NCI-H2227 (cell line): ENCODE results near the gene ZBTB7C.

Experiments
- DNase-seq: peaks from one replicate; lab custom pipeline; 2025; ENCODE audit not compliant: unreplicated experiment; lab: John Stamatoyannopoulos, UW

ZBTB7C gene

DNA sequence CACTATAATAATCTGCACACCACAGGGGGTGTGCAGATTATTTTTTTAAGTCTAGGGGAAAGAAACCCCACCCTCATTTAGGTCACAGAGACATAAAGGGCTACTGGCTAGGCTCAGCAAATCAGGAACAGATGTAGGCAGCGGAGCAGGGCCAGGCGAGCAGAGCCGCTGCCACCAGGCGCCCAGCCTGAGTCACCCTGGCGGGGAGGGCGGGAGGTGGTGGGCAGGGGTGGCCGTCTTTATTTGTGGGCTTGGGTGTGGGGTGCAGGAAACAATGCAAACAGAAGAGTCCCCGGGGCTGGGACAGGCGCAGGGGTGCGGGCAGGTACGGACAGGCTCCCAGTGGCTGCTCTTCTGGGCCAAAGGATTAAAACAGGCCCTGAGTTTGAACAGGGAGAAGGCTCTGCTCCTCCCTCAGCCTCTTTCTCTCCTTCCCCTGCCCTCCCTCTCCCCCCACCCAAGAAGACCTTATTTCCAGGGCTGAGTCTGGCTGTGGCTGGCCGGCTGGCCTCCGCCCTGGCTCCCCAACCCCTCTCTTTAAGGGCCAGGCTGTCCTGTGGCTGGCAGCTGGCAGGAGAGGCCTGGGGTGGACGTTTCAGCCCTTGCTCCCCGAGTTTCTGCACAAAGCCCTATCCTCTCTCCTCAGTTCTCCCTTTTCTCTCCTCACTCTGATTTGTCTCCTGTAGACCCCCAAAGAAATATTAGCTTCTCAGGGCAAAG, 335.8 kb downstream of the ZBTB7C start:
- no peak for DNase-seq

DNA sequence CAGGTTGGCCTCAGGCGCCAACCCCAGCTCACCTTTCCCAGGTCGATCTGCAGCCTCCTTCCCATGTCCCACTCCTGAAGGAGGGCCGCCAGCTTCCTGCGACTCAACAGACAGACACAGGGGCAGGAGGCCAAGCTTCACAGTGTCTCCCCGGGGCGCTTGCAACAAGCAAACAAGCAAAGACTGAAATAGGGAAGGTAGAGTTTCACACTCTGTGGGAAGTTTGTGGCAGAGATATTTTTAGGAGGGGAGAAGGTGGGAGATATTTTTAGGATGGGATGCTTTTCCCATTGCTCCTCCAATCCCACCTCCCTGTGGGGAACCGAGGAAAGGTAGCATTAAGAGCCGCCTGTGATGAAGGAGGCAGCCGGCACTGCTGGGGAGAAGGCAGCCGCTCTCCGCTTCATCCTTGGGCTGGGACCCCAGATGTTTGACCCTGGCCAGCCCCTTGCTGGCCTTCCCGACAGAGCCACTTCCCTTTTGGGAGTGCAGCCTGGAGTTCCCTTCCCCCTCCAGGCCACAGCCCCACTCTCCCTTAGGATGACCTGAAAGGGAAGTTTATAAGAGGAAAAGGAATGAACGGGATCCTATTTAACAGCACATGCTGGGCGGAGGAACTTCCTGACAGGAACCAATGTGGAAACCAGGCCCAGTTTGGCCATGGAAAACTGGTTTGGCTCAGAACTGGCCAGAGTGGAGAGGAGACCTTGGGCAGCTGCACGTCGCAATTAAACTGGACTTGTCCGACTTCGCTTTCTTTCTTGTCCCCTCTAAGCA, 336.6 kb downstream of the ZBTB7C start:
- DNase-seq, result no peak

DNA sequence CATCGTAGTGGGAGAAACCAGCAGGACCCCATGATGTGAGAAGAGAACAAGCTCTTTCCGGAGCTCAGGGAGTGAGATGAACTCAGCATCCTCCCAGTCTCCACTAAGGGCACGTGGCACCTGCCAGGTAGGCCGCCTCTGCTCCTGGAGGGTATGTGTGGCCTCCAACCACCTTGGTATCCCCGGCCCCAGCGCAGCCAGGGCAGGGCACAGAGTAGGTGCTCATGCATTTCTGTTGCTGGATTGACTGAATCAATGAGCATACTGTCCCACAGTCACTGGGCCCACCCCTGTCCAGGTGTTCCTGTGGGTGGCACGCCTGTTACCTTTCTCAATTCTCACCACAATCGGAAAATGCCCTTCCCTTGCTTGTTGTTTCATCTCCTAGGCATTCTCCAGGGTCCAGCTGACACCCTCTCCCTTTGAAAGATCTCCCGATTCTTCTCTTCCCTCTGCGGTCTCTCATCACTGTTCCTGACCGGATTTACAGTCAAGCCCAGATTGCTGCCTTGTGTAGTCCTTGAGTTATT, 340.2 kb downstream of the ZBTB7C start:
- DNase-seq, result no peak

DNA sequence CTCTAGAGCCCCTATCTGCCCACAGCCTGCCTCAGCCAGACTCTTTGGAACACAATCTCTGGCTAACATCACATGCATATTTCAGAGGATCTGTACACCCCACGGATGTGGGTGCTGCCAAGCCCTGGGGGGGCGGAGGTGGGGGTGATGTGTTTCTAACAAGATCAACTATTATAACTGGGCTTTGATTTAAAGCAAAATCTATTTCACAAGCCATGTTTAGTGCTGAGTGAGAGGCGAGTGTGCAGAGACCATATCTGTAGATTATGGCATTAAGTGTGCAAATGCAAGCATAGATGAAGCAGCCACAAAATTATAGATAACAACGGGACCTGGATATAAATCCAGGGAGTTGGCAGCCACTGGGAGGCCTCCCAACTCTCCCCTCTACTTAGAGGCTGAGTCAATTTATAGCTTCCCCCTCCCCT, 342.9 kb downstream of the ZBTB7C start:
- DNase-seq, result no peak

DNA sequence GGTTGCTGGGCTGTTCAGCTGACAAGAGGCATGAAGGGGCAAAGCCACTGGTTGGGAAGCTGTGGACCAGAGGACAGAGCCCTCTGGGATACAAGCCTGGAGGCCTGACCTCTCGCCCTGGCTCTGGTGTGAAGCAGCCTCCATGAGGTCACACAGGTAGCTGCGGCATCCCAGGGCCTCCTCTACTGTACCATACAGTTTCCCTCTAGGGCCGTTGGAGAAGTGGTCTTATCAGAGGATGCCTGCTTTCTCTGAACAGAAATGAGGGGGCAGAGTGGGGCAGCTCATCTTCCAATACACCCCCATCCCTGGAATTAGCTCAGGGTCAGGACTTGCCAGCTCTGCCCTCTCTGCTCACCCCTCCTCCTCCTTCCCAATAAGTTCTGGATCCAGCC, 343.6 kb downstream of the ZBTB7C start:
- no peak for DNase-seq

DNA sequence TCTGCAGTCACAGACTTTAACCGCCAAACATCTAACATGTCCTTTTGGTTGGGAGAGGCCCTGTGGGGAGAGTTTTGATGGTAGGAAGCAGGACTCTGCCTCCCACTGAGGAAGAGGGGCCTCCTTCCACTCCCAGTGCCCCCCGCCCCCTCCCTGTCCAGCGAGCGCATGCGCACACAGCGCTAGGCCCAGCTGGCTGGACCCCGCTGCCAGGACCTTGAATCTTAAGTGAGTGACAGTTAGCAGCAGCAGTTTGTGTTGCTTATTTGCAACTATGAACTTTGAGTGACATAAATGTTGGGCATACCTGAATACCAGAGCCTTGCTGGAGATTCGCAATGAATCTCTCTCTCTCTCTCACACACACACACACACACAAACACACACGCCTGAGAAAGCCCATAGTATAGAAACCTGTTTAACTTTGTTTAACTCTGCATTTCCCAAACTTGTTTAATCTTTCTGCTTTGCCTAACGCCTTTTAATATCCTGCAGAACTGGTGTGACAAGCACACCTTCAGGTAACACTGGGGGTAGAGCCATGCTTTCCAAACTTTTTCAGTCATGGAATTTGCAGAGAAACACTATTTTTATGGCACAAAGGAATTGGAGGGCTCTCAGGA, 344.1 kb downstream of the ZBTB7C start:
- no peak for DNase-seq

DNA sequence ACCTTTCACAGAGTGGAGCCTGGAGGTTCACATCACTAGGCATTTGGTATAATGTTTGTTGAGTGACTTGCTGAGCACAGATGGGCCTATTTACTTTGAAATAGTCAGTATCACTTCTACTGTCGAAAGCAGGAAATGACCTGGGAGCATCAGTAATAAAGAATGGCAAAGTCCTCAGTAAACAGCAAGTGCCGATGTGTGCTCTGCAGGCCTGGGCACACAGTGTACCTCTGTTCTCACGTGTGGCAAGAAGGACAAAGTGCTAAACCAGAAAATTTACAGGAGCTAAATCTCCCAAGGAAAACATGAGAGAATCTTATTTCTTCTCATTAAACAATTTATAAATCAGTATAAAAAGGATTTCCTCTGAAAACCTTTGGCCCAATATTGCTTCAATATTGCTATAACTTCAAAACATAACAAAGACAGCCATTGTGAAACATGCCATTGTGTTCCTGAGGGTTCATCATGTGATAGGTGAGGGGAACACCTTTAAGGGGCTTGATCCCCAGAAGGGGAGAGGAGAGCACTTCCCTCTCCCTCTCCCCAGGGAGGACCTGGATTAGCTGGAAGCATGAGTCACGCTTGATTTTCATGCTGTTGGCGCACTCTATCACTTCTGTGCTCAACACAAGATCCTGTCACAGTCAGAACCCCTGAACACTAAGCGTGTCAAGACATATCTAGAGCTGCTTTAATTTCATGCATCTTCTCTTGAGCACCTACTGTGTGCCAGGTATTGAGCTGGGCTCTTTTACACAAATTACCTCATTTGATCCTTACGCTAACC, 347.2 kb downstream of the ZBTB7C start:
- no peak for DNase-seq

DNA sequence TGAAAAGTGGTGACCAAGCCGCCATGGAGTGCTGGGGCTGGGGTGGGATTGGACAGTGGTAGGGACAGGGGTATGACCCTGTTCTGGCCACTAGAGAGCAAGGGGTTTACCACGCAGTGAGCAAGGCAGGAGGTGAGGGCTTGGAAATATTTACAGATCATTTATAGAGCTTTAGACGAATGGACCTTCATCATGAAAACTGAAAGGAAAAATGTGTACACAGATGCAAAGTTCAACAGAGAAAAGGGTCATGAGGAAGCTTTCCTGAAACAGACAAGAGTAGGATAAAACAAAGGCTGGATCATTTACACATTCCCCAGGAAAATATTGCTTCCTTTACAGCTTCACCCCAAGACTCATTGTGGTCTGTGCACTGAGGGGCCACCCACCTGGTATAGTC, 348.2 kb downstream of the ZBTB7C start:
- DNase-seq, result no peak

DNA sequence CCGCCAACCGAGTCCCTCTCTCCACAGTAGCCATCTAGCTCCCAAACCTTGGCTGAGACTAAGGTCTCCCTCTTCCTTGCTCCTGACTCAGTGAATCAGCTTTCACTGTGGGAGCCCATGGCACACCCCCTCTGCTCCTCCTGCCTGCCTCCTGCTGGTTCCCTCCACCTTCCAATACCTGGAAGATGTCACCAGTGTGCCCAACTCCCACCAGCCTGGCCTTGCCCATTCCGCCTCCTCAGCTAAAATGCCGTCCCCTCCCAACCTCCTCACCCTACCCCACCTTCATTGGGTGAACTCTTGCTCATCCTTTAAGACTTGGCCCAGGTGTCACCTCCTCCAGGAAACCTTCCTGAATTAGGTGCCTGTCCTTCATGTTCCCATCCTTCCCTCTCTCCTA, 348.8 kb downstream of the ZBTB7C start:
- DNase-seq, result no peak

DNA sequence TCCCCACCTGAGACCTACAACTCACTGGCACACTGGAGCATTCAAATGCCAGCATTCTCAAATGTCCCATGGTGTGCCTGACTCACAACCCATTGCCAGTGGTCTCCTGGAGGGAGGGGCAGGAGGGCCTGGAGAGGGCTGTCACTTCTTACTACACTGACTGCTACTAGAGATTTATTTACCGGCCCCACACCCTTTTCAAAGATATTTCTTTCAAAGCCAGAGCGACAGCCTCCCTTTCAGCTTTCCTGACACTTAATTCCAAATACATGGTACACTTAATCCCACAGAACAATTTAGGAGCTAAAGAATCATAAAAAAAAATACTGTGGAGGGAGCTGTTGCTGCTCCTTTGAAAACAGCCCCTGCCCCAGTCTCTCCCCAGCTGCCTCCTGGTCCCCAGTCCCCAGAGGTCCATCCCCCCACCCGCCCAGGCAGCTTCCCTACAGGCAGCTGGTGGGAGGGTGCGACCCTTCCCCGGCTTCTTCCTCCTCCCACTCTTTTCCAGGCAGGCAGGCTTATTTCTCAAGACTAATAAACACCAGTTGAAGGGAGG, 349.6 kb downstream of the ZBTB7C start:
- peak; percentile 68 for DNase-seq

DNA sequence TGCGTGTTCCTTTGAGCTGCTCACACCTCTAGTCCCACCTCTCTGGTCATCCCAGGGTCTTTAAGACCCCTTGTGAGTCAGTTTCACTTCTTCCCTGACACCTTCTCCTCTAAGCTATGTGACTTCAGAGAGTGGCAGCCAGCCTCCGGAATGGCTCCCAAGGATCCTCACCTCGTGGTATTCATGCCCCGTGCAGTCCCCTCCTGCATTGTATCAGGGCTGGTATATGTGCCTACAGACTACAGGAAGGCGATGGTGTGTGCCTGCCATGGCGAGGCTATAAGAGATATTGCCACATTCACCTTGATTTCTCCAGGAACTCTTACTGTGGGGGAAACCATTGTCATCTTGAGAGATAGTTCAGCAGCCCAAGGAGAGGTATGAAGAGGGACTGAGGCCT, 350.7 kb downstream of the ZBTB7C start:
- no peak for DNase-seq

DNA sequence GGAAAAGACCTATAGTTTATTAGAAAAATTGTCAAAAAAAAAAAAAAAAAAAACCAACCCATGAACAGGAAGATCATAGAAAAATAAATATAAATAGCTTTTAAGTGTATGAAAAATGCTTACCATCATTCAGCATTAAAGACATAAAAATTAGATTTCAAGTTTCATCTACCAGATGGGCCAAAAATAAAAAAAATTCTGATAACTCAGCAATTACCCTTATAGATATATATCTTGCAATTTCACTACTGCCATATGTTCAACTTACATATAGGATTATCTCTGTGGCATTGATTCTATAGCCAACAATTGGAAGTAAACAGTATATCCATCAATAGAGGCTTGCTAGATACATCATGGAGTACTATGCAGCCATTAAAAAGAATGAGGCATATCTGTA, 352.2 kb downstream of the ZBTB7C start:
- DNase-seq, result no peak

DNA sequence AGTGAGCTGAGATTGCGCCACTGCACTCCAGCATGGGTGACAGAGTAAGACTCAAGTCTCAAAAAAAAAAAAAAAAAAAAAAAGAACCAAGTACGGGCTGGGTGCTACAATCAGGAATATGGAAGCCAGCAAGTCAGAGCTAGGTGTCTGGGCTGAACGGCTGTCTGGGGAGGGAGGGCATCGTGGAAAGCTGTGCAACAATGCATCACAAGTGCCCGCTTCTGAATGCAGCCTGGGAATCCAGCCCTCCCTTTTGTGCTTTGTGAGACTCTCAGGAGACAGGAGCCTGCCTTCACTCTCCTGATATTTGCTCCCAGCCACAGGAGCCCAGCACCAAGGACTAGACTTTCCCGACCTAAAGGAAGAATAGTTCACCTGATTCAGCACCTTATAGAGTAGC, 353.8 kb downstream of the ZBTB7C start:
- no peak for DNase-seq

DNA sequence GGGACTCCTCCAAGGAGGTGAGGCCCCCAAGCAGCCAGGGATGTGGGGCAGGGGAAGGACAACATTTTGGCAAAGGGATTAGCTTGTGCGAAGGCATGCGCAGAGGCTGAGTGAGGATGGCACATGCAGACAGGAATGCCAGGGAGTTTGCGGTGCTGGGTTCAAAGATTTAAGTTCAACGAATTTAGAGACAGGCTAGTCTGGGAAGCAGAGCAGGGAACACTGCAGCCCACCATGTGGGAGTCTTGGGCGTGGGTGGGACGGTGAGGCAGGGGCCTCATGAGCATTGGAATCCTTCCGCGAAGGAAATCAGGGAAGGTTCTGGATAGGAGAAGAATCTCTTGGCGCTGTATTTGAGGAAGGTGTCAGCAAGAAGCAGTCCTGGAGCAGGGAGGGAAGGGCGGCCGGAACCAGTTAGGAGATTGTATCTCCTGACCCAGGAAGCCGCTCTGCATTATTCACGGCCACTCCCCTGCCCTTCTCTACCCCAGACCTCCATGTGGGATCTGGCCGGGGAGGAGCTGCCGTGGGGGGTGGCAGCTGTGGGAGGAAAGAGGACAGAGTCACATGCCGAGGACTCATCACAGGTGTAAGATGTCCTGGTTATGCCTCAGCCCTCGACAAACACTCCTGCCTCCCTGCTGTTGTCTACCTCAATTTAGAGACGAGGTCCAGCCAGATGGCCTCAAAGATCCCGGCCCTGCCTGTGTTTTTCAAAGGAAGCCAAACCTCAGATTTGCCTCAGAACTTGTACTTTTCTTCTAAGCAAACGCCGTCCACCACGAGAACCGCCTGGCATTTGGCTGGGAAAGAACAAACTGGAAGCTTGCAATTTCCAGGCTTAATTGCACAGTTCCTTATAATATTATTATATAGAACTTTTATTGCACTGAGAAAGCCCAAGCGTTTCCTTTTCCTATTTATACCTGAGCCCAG, 355.0 kb downstream of the ZBTB7C start:
- no peak for DNase-seq

DNA sequence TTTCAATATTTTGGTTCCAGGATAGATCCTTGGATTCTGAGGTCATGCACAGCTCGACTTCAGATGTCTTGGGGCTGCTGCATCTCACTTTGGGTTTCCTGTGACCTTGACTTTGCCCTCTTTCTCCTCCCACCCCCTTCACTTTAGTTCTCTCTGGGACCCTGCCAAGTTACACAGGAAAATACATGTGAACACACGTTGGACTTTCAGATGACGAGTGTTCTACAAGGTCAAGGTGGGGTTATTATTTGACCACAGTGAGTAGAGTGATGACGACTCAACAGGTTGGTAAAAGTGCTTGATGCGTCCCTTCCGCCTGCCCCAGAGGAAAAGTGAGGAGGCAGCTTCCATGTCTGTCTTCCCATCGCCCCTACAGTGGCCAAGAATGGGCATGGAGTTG, 356.3 kb downstream of the ZBTB7C start:
- DNase-seq, result no peak

DNA sequence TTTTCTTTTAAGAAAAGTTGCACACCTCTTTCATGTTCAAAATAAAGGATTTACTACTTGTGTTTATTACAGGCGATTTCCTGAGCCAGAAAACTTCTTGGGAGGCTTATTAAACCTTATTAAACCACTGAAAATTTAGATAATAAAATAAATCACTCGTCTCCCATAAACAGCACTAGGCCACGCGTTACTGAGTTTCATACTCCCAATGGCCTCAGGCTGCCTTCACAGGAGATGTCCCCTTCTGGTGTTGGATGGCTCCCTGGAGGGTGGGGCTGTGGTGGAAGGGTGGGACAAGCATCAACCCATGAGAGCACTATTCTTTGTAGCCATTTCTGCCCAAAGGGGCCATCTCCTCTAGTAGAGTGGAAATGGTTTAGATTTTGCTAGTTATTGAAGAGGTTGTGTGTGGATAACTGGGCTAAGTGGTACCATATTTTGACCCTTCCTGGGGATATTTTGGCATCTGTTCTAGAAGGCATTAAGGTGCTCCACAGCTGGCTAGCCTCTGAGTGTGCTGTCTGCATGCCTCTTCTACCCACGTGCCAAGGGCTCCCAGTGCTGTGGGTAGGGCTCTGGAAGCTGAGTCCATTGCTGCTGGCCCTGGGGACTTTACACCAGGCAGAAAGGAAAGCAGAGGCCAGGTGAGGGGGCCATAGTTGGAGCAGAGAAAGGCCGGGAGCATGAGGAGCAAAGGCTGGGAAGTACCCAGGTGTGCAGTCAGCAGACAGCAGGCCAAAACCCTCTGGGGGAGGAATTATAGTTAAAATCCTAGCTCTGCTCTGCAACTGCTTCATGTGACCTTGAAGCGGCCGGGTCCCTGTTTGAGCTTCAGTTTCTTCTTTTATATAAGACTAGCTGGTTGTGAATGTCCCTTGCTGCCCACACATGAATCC, 357.0 kb downstream of the ZBTB7C start:
- DNase-seq, result no peak

DNA sequence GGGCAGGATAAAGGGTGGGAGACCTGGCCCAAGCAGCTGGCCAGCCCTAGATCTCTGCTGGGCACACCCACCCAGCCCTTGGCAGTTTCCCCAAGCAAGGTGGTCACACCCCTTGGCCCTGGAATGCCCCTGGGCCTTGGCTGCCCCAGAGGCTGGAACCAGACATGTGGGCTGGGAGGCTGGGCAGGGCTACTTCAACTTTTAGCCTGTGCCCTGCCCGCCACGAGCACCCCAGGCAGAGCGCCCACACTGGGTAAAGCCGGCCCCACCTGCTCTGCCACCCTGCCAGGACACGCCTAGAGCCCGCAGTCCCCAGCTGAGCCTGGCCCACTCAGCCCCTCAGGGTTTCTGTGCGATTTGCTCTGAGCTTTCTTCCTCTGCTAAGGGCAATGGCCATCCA, 359.0 kb downstream of the ZBTB7C start:
- no peak for DNase-seq

DNA sequence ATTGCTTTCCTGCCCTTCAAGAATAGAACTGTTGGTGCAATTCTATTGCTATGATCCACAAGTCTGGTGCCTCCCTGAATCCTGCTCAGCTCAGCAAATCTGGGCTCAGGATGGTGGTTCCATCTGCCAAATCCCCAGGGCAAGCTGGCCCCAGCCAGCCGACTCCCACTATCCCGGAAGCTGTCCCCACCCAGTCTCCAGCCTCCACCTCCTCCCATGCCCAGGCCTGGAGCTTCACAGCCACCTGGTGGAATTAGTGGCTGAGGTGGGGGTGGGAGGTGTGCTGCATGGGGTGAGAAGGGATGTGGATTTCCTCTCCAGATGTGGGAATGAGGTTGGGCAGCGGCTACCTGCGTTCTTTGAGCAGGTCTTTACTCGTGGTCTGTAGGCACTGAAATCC, 359.4 kb downstream of the ZBTB7C start:
- no peak for DNase-seq

DNA sequence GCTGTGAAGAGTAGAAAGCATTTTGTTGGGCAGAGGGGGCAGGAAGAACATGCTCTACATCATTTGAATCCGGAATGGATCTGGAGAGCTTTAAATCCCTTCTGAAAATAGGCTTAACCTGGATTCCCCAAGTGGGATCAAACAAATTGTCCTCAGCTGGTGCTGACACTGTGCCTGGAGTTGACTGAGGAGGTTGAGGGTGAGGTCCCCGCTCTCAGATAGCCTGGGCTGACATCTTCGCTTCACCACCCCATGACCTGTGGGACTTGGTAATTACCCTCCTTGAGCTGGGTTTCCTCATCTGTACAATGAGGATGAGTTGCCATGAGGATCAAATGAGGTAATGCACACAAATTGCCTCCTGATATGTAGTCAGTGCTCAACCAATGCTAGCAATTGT, 360.9 kb downstream of the ZBTB7C start:
- no peak for DNase-seq
